Measurements from ENCODE around the gene WDR75. TPM values are rescaled to one million over a fixed set of nuclear protein-coding genes. Genes with fewer than 3 reads are reported as not detected.

WDR75 gene
- total and polyA plus RNA-seq, 2 donors (not counting 3 experiments of a cell fraction or from before 2014, with no cell fraction given) = 17.4 to 44.8 TPM

DNA sequence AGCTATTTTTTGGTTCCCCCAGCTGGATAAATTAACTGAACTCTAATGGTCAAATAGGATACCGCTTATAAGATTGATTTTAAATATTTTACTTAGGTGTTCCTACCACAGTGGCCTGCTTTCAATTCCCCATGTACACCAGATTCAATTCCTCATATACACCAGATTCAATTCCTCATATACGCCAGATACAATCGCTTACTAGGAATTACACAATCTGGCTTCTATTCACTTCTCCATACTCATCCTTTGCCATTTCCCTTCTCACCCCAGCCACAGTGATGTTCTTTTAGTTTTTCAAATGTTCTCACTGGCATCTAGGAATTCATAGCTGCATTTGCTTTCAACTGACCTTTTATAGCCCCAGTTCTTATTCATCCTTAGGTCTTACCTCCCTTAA lies 72.8 kb downstream of the WDR75 start:
- H3K9me1 ChIP-seq (replicated peaks; ENCODE audit: control insufficient read depth, extremely low read depth, insufficient read depth, low read length) = no peaks in the 10 kb centered on the region
- dilution Hi-C loops (cut with MboI; ENCODE audit: extremely low pct_ligation_motif_present, low sequenced_read_pairs) (no loop called here), intact Hi-C loops (cut with micrococcal nuclease) (no loop called here)
- H4K20me1 ChIP-seq (replicated peaks; ENCODE audit: control insufficient read depth, extremely low read depth, insufficient read depth, low read length) = no peaks in the 10 kb centered on the region
- no peaks in the 10 kb centered on the region for H3K79me2 ChIP-seq (ENCODE audit: control insufficient read depth, insufficient read depth, low read length)
- H3K27ac ChIP-seq (ENCODE audit: insufficient read depth, low read depth, low read length) = no peak overlapping the region
- FAIRE-seq (no peak), DNase-seq (ENCODE audit: low read depth, low spot score) (no peak)
- POLR2A ChIA-PET = no interaction called here
- H3K4me1 ChIP-seq (ENCODE audit: control insufficient read depth, extremely low read depth, insufficient read depth, low read length) = no peaks in the 10 kb centered on the region
- H3K4me3 ChIP-seq (replicated peaks in 1 of 3; ENCODE audit: insufficient read depth in 1 of 3, low read depth in 1 of 3, low read length in 3 of 3) = no peak overlapping the region
- H2AFZ ChIP-seq (ENCODE audit: low read depth, low read length) = no peak overlapping the region
- H3K4me2 ChIP-seq (ENCODE audit: insufficient read depth, low read length) = no peak overlapping the region
- no peak for TF ChIP-seq MAX (IDR thresholded peaks at IDR 0.05; ENCODE audit: insufficient read depth, insufficient read length)
- no peak for TF ChIP-seq GATA2 (IDR thresholded peaks at IDR 0.05; ENCODE audit: insufficient read depth, insufficient read length, low read depth, low read length)
- TF ChIP-seq FOS (IDR thresholded peaks at IDR 0.05; ENCODE audit: borderline replicate concordance, insufficient read depth, low read length) = no peak
- CTCF ChIA-PET = interaction anchor here (1.0 kb wide), 1 partner anchor 10 kb away, joined by 3 read pairs; no protein-coding TSS in a partner anchor
- H3K9me3 ChIP-seq (replicated peaks; ENCODE audit: control insufficient read depth, insufficient read depth, low read length) = no peaks in the 10 kb centered on the region
- H3K27me3 ChIP-seq (ENCODE audit: control insufficient read depth in 2 of 2, insufficient read depth in 2 of 2, low read length in 2 of 2) = no peaks in the 10 kb centered on the region
- H3K9ac ChIP-seq (replicated peaks; ENCODE audit: extremely low read depth, insufficient read depth, low read length) = no peak overlapping the region
- no TSS peak for BruUV-seq (replicated peaks)
- no peaks in the 10 kb centered on the region for H3K36me3 ChIP-seq (ENCODE audit: control insufficient read depth in 2 of 2, extremely low read depth in 1 of 2, insufficient read depth in 2 of 2, low read length in 2 of 2)

DNA sequence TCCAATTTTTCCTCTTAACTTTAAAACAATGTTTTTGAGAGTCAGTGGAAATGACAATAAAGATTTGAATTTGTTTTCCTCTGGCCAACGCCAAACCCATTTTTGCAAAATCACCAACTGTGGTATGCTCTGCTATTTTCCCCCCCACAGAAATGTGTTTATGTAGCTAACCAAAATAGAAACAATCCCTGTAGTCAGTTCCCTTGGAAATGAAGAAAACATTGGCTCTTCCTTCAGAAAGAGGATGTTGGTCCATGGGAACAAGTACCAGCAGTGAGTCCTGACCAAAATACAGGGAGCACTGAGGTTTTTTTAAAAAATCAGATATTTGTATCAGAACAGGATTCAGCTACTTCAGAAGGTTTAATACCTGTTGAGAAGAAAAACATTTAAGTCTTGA lies 74.0 kb downstream of the WDR75 start:
- H3K79me2 ChIP-seq (ENCODE audit: control insufficient read depth, insufficient read depth, low read length) = no peaks in the 10 kb centered on the region
- H3K27ac ChIP-seq (ENCODE audit: insufficient read depth, low read depth, low read length) = no peak overlapping the region
- BruUV-seq (replicated peaks) = no TSS peak
- H2AFZ ChIP-seq (ENCODE audit: low read depth, low read length) = no peak overlapping the region
- ChIA-PET CTCF (interaction anchor here (1.4 to 2.0 kb wide), 2 partner anchors 8 to 16 kb away, joined by 4 read pairs; no protein-coding TSS in a partner anchor), POLR2A (no interaction called here)
- H3K36me3 ChIP-seq (ENCODE audit: control insufficient read depth in 2 of 2, extremely low read depth in 1 of 2, insufficient read depth in 2 of 2, low read length in 2 of 2) = no peaks in the 10 kb centered on the region
- H3K4me3 ChIP-seq (replicated peaks in 1 of 3; ENCODE audit: insufficient read depth in 1 of 3, low read depth in 1 of 3, low read length in 3 of 3) = no peak overlapping the region
- DNase-seq (ENCODE audit: low read depth, low spot score) (no peak), FAIRE-seq (no peak)
- no peaks in the 10 kb centered on the region for H4K20me1 ChIP-seq (replicated peaks; ENCODE audit: control insufficient read depth, extremely low read depth, insufficient read depth, low read length)
- H3K4me2 ChIP-seq (ENCODE audit: insufficient read depth, low read length) = no peak overlapping the region
- no peaks in the 10 kb centered on the region for H3K4me1 ChIP-seq (ENCODE audit: control insufficient read depth, extremely low read depth, insufficient read depth, low read length)
- dilution Hi-C loops (cut with MboI; ENCODE audit: extremely low pct_ligation_motif_present, low sequenced_read_pairs) = no loop called here
- no peak overlapping the region for H3K9ac ChIP-seq (replicated peaks; ENCODE audit: extremely low read depth, insufficient read depth, low read length)
- no peak for TF ChIP-seq POLR2A (IDR thresholded peaks at IDR 0.05; ENCODE audit: low read depth, low read length)
- TF ChIP-seq, protein P1, sequence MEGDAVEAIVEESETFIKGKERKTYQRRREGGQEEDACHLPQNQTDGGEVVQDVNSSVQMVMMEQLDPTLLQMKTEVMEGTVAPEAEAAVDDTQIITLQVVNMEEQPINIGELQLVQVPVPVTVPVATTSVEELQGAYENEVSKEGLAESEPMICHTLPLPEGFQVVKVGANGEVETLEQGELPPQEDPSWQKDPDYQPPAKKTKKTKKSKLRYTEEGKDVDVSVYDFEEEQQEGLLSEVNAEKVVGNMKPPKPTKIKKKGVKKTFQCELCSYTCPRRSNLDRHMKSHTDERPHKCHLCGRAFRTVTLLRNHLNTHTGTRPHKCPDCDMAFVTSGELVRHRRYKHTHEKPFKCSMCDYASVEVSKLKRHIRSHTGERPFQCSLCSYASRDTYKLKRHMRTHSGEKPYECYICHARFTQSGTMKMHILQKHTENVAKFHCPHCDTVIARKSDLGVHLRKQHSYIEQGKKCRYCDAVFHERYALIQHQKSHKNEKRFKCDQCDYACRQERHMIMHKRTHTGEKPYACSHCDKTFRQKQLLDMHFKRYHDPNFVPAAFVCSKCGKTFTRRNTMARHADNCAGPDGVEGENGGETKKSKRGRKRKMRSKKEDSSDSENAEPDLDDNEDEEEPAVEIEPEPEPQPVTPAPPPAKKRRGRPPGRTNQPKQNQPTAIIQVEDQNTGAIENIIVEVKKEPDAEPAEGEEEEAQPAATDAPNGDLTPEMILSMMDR (IDR thresholded peaks at IDR 0.05; ENCODE audit: extremely low read depth in 1 of 2, insufficient read depth in 1 of 2, low read depth in 1 of 2, low read length in 2 of 2) = no peak
- intact Hi-C loops (cut with micrococcal nuclease) = no loop called here
- H3K9me3 ChIP-seq (replicated peaks; ENCODE audit: control insufficient read depth, insufficient read depth, low read length) = no peaks in the 10 kb centered on the region
- H3K27me3 ChIP-seq (ENCODE audit: control insufficient read depth in 2 of 2, insufficient read depth in 2 of 2, low read length in 2 of 2) = no peaks in the 10 kb centered on the region
- no peaks in the 10 kb centered on the region for H3K9me1 ChIP-seq (replicated peaks; ENCODE audit: control insufficient read depth, extremely low read depth, insufficient read depth, low read length)

All from endothelial cell of umbilical vein (primary cell).